DND-41 (cell line): ENCODE measurements around the gene GTPBP1.

Experiments used
- ATAC-seq: fragments of 200-7000 bp; cut with Tn5 transposase; 3 replicates; pipeline ENCODE4 v1.9.1; 2021; ENCODE audit warnings: low read depth; ENCODE audit not compliant: insufficient read depth
- DNase-seq: peaks from one replicate; pipeline ENCODE4 v3.0.0-alpha.2; 2020
- H2AFZ ChIP-seq: 2 replicates; pipeline ENCODE4 v1.6.0; 2012; ENCODE audit warnings: low read depth, low read length
- H3K27ac ChIP-seq: 2 replicates; pipeline ENCODE4 v1.5.1; 2012; ENCODE audit warnings: low read length, inconsistent platforms
- H3K27me3 ChIP-seq: fragments of 200-600 bp; sonication (generic); 2 replicates; pipeline ENCODE4 v1.6.0; 2012; ENCODE audit warnings: low read length, mild to moderate bottlenecking, inconsistent platforms; ENCODE audit not compliant: insufficient read depth, poor library complexity
- H3K36me3 ChIP-seq: 2 replicates; pipeline ENCODE4 v1.5.1; 2012; ENCODE audit warnings: low read length, inconsistent platforms; ENCODE audit not compliant: insufficient read depth
- H3K4me1 ChIP-seq: 2 replicates; pipeline ENCODE4 v1.5.1; 2012; ENCODE audit warnings: mild to moderate bottlenecking, low read length; ENCODE audit not compliant: insufficient read depth
- H3K4me2 ChIP-seq: 2 replicates; pipeline ENCODE4 v1.6.0; 2012; ENCODE audit warnings: mild to moderate bottlenecking, moderate library complexity, low read length, inconsistent platforms; ENCODE audit not compliant: insufficient read depth
- H3K4me3 ChIP-seq, 2 experiments: fragments of 200-600 bp in 1 of 2; shearing (Covaris generic) in 1 of 2; 2 replicates each; pipeline ENCODE4 v1.5.1; 2012 to 2016; ENCODE audit warnings: inconsistent platforms in 2 of 2, low read length in 2 of 2, mild to moderate bottlenecking in 2 of 2, low read depth in 1 of 2, moderate library complexity in 1 of 2
- H3K79me2 ChIP-seq: 2 replicates; pipeline ENCODE4 v1.6.0; 2012; ENCODE audit warnings: low read length, inconsistent platforms; ENCODE audit not compliant: insufficient read depth
- H3K9ac ChIP-seq: 2 replicates; pipeline ENCODE4 v1.6.0; 2012; ENCODE audit warnings: low read depth, mild to moderate bottlenecking, inconsistent platforms, low read length, moderate library complexity
- H3K9me3 ChIP-seq: 2 replicates; pipeline ENCODE4 v1.5.1; 2012; ENCODE audit warnings: low read length, moderate library complexity, mild to moderate bottlenecking, inconsistent platforms; ENCODE audit not compliant: insufficient read depth, severe bottlenecking
- H4K20me1 ChIP-seq: 2 replicates; pipeline ENCODE4 v1.6.0; 2012; ENCODE audit warnings: low read length; ENCODE audit not compliant: insufficient read depth
- CTCF ChIP-seq: IDR thresholded peaks from 2 replicates; pipeline ENCODE4 v1.5.1; 2012; ENCODE audit warnings: borderline replicate concordance, low read length, moderate library complexity, mild to moderate bottlenecking; ENCODE audit not compliant: poor library complexity, severe bottlenecking; ENCODE audit errors: extremely low read depth
- EZH2 ChIP-seq: IDR thresholded peaks from 3 replicates; pipeline ENCODE4 v1.6.1; 2012; ENCODE audit warnings: borderline replicate concordance, low read depth, mild to moderate bottlenecking, moderate library complexity, low read length, inconsistent platforms; ENCODE audit not compliant: severe bottlenecking

GTPBP1 gene

GRCh38 chr22:38721551-38721950, 15.8 kb downstream of the GTPBP1 start:
- no peaks in the 10 kb centered on the region for H3K9me3 ChIP-seq
- H3K9ac ChIP-seq, result no peak overlapping the region
- no peak overlapping the region for H3K4me3 ChIP-seq
- H3K4me1 ChIP-seq, result no peaks in the 10 kb centered on the region
- TF ChIP-seq EZH2, result no peak
- TF ChIP-seq CTCF, result no peak
- no peaks in the 10 kb centered on the region for H3K27me3 ChIP-seq
- H2AFZ ChIP-seq, result no peak overlapping the region
- ATAC-seq, result no peak
- peaks cover 88% of the 10 kb centered on the region for H3K36me3 ChIP-seq
- DNase-seq, result no peak
- H3K4me2 ChIP-seq, result no peak overlapping the region
- peaks cover 18% of the 10 kb centered on the region for H3K79me2 ChIP-seq
- H4K20me1 ChIP-seq, result peaks cover 16% of the 10 kb centered on the region
- H3K27ac ChIP-seq, result no peak overlapping the region

GRCh38 chr22:38724176-38724575, 18.4 kb downstream of the GTPBP1 start:
- Histone ChIP-seq H3K4me2 (no peak overlapping the region), H3K79me2 (no peaks in the 10 kb centered on the region), H4K20me1 (peaks cover 23% of the 10 kb centered on the region), H3K4me1 (no peaks in the 10 kb centered on the region), H3K9ac (no peak overlapping the region), H3K27ac (no peak overlapping the region), H2AFZ (no peak overlapping the region), H3K36me3 (peaks cover 91% of the 10 kb centered on the region), H3K27me3 (no peaks in the 10 kb centered on the region), H3K9me3 (no peaks in the 10 kb centered on the region), H3K4me3 (no peak overlapping the region)
- ATAC-seq (no peak), DNase-seq (no peak)
- TF ChIP-seq CTCF, result no peak
- no peak for TF ChIP-seq EZH2

GRCh38 chr22:38724926-38725571, 19.3 kb downstream of the GTPBP1 start:
- no peaks in the 10 kb centered on the region for H3K4me1 ChIP-seq
- H3K27me3 ChIP-seq, result no peaks in the 10 kb centered on the region
- no peak overlapping the region for H3K27ac ChIP-seq
- TF ChIP-seq EZH2, result no peak
- peak; percentile 68 for TF ChIP-seq CTCF
- no peak overlapping the region for H3K4me2 ChIP-seq
- H3K79me2 ChIP-seq, result no peaks in the 10 kb centered on the region
- no peak overlapping the region for H3K9ac ChIP-seq
- DNase-seq (peak; percentile 45), ATAC-seq (peak; percentile 84)
- no peaks in the 10 kb centered on the region for H3K9me3 ChIP-seq
- peaks cover 25% of the 10 kb centered on the region for H4K20me1 ChIP-seq
- H3K4me3 ChIP-seq, result no peak overlapping the region
- H2AFZ ChIP-seq, result no peak overlapping the region
- peaks cover 96% of the 10 kb centered on the region for H3K36me3 ChIP-seq
